K562 (cell line): ENCODE data around the gene LAMB3. TPM values are rescaled to one million over a fixed set of nuclear protein-coding genes. Genes with fewer than 3 reads are reported as not detected.

Experiments used
- ARID3A ChIP-seq: IDR thresholded peaks from 2 replicates; pipeline ENCODE4 v1.6.1; 2012; ENCODE audit warnings: low read depth, low read length, improper control_type of control experiment, borderline replicate concordance
- CEBPG ChIP-seq, 3 experiments: fragments of 200-800 bp in 1 of 3; sonication (Bioruptor generic) in 1 of 3; sonication (generic) in 1 of 3; formaldehyde crosslinking in 1 of 3; IDR thresholded peaks in 2 of 3; conservative IDR thresholded peaks in 1 of 3; 2 replicates each; pipeline versions ENCODE4 v1.6.1 to v1.8.0; 2016 to 2022; ENCODE audit warnings: missing compliant biosample characterization in 2 of 3, missing genetic modification characterization in 2 of 3, mild to moderate bottlenecking in 1 of 3, missing genetic modification reagents in 1 of 3
- ETV6 ChIP-seq, 3 experiments: fragments of 150-350 bp in 1 of 3; sonication (generic) in 1 of 3; formaldehyde crosslinking in 1 of 3; IDR thresholded peaks; 2 replicates each; pipeline versions ENCODE4 v1.6.1 to v1.8.0; 2014 to 2022; ENCODE audit warnings: borderline replicate concordance in 2 of 3, low read depth in 2 of 3, antibody characterized with exemption in 1 of 3, low read length in 1 of 3, mild to moderate bottlenecking in 1 of 3, missing genetic modification reagents in 1 of 3
- HMGXB4 ChIP-seq: sonication (generic); formaldehyde crosslinking; IDR thresholded peaks from 2 replicates; pipeline ENCODE4 v1.8.1; 2023; ENCODE audit warnings: mild to moderate bottlenecking, missing genetic modification reagents
- JUNB ChIP-seq: fragments of 450-650 bp; formaldehyde crosslinking; conservative IDR thresholded peaks from 2 replicates; pipeline ENCODE4 v1.4.0; 2020; ENCODE audit warnings: mild to moderate bottlenecking
- MCM7 ChIP-seq, 2 experiments: fragments of 450-650 bp; IDR thresholded peaks; 2 replicates each; pipeline ENCODE4 v1.6.1; 2016 to 2018
- PHTF2 ChIP-seq: fragments of 250-450 bp; sonication (Bioruptor Pico); IDR thresholded peaks from 2 replicates; pipeline ENCODE4 v1.5.0; 2021; ENCODE audit warnings: mild to moderate bottlenecking
- RAD51 ChIP-seq: fragments of 450-650 bp; IDR thresholded peaks from 2 replicates; pipeline ENCODE4 v1.7.1; 2016; ENCODE audit warnings: low read depth, mild to moderate bottlenecking, borderline replicate concordance
- RFX1 ChIP-seq: fragments of 450-650 bp; IDR thresholded peaks from 2 replicates; pipeline ENCODE4 v1.6.1; 2016; ENCODE audit warnings: mild to moderate bottlenecking, moderate library complexity
- SAP30 ChIP-seq: fragments of 200-600 bp; sonication (generic); IDR thresholded peaks from 2 replicates; pipeline ENCODE4 v1.6.1; 2012; ENCODE audit warnings: borderline replicate concordance, low read depth, mild to moderate bottlenecking, moderate library complexity, low read length, control low read depth, inconsistent platforms; ENCODE audit not compliant: insufficient read depth, poor library complexity, severe bottlenecking
- SREBF1 ChIP-seq: fragments of 150-350 bp; IDR thresholded peaks from 2 replicates; pipeline ENCODE4 v1.6.1; 2014; ENCODE audit warnings: antibody characterized with exemption, low read depth, low read length, borderline replicate concordance
- SRSF1 ChIP-seq: fragments of 200-400 bp; formaldehyde crosslinking; IDR thresholded peaks from 2 replicates; pipeline ENCODE4 v1.6.1; 2017; ENCODE audit warnings: mild to moderate bottlenecking, low read depth, low read length, moderate library complexity
- THRAP3 ChIP-seq: fragments of 450-650 bp; IDR thresholded peaks from 2 replicates; pipeline ENCODE4 v1.6.1; 2016; ENCODE audit warnings: mild to moderate bottlenecking, inconsistent platforms, borderline replicate concordance
- VEZF1 ChIP-seq: fragments of 200-800 bp; sonication (Bioruptor generic); IDR thresholded peaks from 2 replicates; pipeline ENCODE4 v1.6.1; 2017; ENCODE audit warnings: missing genetic modification characterization, missing compliant biosample characterization
- ZNF444 ChIP-seq: fragments of 250-450 bp; sonication (Bioruptor Pico); IDR thresholded peaks from 2 replicates; pipeline ENCODE4 v1.4.0; 2020; ENCODE audit warnings: mild to moderate bottlenecking, moderate library complexity
- ZNF766 ChIP-seq: fragments of 200-800 bp; sonication (Bioruptor generic); conservative IDR thresholded peaks from 2 replicates; pipeline ENCODE4 v1.6.1; 2016; ENCODE audit warnings: missing genetic modification characterization, missing compliant biosample characterization
- ZNF77 ChIP-seq: fragments of 250-450 bp; sonication (Bioruptor Pico); IDR thresholded peaks from 2 replicates; pipeline ENCODE4 v1.5.0; 2020
- ZNF79 ChIP-seq: fragments of 250-450 bp; sonication (Bioruptor Pico); IDR thresholded peaks from 2 replicates; pipeline ENCODE4 v1.4.0; 2020; ENCODE audit warnings: low read depth, mild to moderate bottlenecking, moderate library complexity
- polyA plus RNA-seq, 8 experiments: library from polyadenylated mRNA; depleted of rRNA in 4 of 8; stranded (reverse) in 5 of 8; unstranded in 3 of 8; fragments of >200 nt; fragmentation: Nextera tagmentation in 2 of 8; fragmentation: Illumina TruSeq in 1 of 8; extraction: Ambion mirVana in 2 of 8; extraction: Trizol in 1 of 8; gene quantifications; 2 replicates each; pipeline versions ENCODE4 v1.2.1 to v1.2.3, GENCODE V29; 2011 to 2014; ENCODE audit warnings: inconsistent platforms in 1 of 8, missing spikeins in 1 of 8
- total RNA-seq, 7 experiments: library from RNA; depleted of rRNA in 6 of 7; stranded (reverse); fragments of >200 nt in 6 of 7; fragmentation: Illumina TruSeq in 2 of 7; extraction: Trizol in 2 of 7; gene quantifications; 2 replicates each; pipeline versions ENCODE4 v1.2.1 to v1.2.3, GENCODE V29; 2011 to 2021; ENCODE audit warnings: low replicate concordance in 1 of 7

The LAMB3 gene
- total and polyA plus RNA-seq, 9 of the 15 experiments (the other 6 are each of a cell fraction or from before 2014, with no cell fraction given), result 0.08 to 1.3 (median 0.91) TPM

GRCh38 chr1:209692745-209693504, 40.7 kb upstream of the LAMB3 start (continued):
- TF ChIP-seq RFX1 (no peak), ZNF444 (no peak), ARID3A (peak; percentile 76; the same call in 1 of the 2 replicates), ETV6 (IDR thresholded peaks at IDR 0.05; ENCODE audit: borderline replicate concordance in 1 of 2, low read depth in 2 of 2, low read length in 1 of 2) (no peak), ETV6 (CRISPR knock-in tag; IDR thresholded peaks at IDR 0.05; ENCODE audit: borderline replicate concordance) (no peak), MCM7 (IDR thresholded peaks at IDR 0.05) (no peak), CEBPG (CRISPR knock-in tag; IDR thresholded peaks at IDR 0.05) (peak; percentile 52; the same call in 1 of the 2 replicates), CEBPG (tag; conservative IDR thresholded peaks at IDR 0.05 in 1 of 2, IDR thresholded peaks at IDR 0.05 in 1 of 2) (no peak), ZNF79 (no peak), ZNF766 (CRISPR knock-in tag) (no peak), ZNF77 (CRISPR knock-in tag) (no peak), RAD51 (0 out of 2 replicates have a peak, but pooled peaks have one; percentile 13), HMGXB4 (CRISPR knock-in tag) (no peak), SAP30 (no peak), PHTF2 (no peak), SREBF1 (no peak), VEZF1 (CRISPR knock-in tag) (no peak; the same call in 1 of the 2 replicates), SRSF1 (no peak), THRAP3 (no peak), JUNB (no peak)
